A549 (cell line): ENCODE data around the gene TM6SF1. TPM values are rescaled to one million over a fixed set of nuclear protein-coding genes. Genes with fewer than 3 reads are reported as not detected.

Source experiments
- ATAC-seq, 2 experiments: fragments of 200-7000 bp in 1 of 2; fragments of >200 bp in 1 of 2; cut with Nextera tagmentation in 1 of 2; cut with Tn5 transposase in 1 of 2; 3 replicates each; pipeline versions ENCODE4 v1.8.0 to v1.9.1; 2018 to 2020; ENCODE audit warnings: mild to moderate bottlenecking in 1 of 2, moderate library complexity in 1 of 2
- CTCF ChIA-PET: fragments of 300-600 bp; sonication (Branson Sonifier 250); formaldehyde crosslinking; extraction: SDS; loops from one replicate; lab custom pipeline; 2021; ENCODE audit warnings: antibody characterized with exemption, inconsistent platforms; lab: Yijun Ruan, JAX
- POLR2A ChIA-PET: fragments of 350-600 bp; formaldehyde crosslinking; extraction: SDS; loops from one replicate; lab custom pipeline; 2021; ENCODE audit warnings: antibody characterized with exemption, inconsistent platforms; lab: Yijun Ruan, JAX
- DNase-seq, 2 experiments: peaks; one replicate each; pipeline versions ENCODE4 v3.0.0 to v3.0.0-alpha.2; 2011 to 2016; ENCODE audit warnings: low read depth in 1 of 2, low spot score in 1 of 2
- FAIRE-seq: peaks from 2 replicates; lab custom pipeline; 2011; peaks lifted over from hg19 to GRCh38; lab: Jason Lieb, UNC
- H3K27ac ChIP-seq, 2 experiments: fragments of >200 bp; sonication (Bioruptor Twin); formaldehyde crosslinking; 3 replicates each; pipeline ENCODE4 v1.5.1; 2016 to 2017
- H3K4me1 ChIP-seq: fragments of >200 bp; sonication (Bioruptor Twin); formaldehyde crosslinking; 3 replicates; pipeline ENCODE4 v1.6.1; 2016
- H3K4me2 ChIP-seq: fragments of >200 bp; sonication (Bioruptor Twin); formaldehyde crosslinking; 3 replicates; pipeline ENCODE4 v1.6.1; 2016
- H3K4me3 ChIP-seq: fragments of >200 bp; sonication (Bioruptor Twin); formaldehyde crosslinking; 3 replicates; pipeline ENCODE4 v1.5.1; 2016
- H3K9me3 ChIP-seq: fragments of >200 bp; sonication (Bioruptor Twin); formaldehyde crosslinking; 3 replicates; pipeline ENCODE4 v1.6.1; 2016
- BCL3 ChIP-seq: fragments of >200 bp; sonication (Bioruptor Twin); formaldehyde crosslinking; IDR thresholded peaks from 3 replicates; pipeline ENCODE4 v1.6.1; 2016
- CBX8 ChIP-seq: fragments of 200-600 bp; sonication (generic); IDR thresholded peaks from 2 replicates; pipeline ENCODE4 v1.6.1; 2016
- CHD2 ChIP-seq: fragments of 150-350 bp; IDR thresholded peaks from 2 replicates; pipeline ENCODE4 v1.6.1; 2014; ENCODE audit warnings: low read length; ENCODE audit not compliant: partially characterized antibody
- EHF ChIP-seq: fragments of 250-450 bp; sonication (Bioruptor Pico); IDR thresholded peaks from 2 replicates; pipeline ENCODE4 v1.5.0; 2020; ENCODE audit warnings: mild to moderate bottlenecking
- EHMT2 ChIP-seq: fragments of 200-600 bp; sonication (generic); IDR thresholded peaks from 2 replicates; pipeline ENCODE4 v1.6.1; 2016; ENCODE audit warnings: antibody characterized with exemption, low read depth, mild to moderate bottlenecking, moderate library complexity
- FOSL2 ChIP-seq, 2 experiments: fragments of 450-650 bp in 1 of 2; fragments of >200 bp in 1 of 2; sonication (Bioruptor Twin) in 1 of 2; formaldehyde crosslinking; IDR thresholded peaks; 2 replicates each; pipeline versions ENCODE4 v1.5.0 to v1.6.1; 2016 to 2020; ENCODE audit warnings: mild to moderate bottlenecking in 1 of 2, moderate library complexity in 1 of 2
- HDAC2 ChIP-seq: fragments of 200-600 bp; sonication (generic); IDR thresholded peaks from 2 replicates; pipeline ENCODE4 v1.6.1; 2016
- HOXB13 ChIP-seq: fragments of 250-450 bp; sonication (Bioruptor Pico); IDR thresholded peaks from 2 replicates; pipeline ENCODE4 v1.5.0; 2020; ENCODE audit warnings: low read depth, mild to moderate bottlenecking, moderate library complexity
- JUNB ChIP-seq: fragments of >200 bp; sonication (Bioruptor Twin); formaldehyde crosslinking; IDR thresholded peaks from 2 replicates; pipeline ENCODE4 v1.6.1; 2016
- KDM5A ChIP-seq: fragments of 200-600 bp; sonication (generic); IDR thresholded peaks from 2 replicates; pipeline ENCODE4 v1.6.1; 2016; ENCODE audit warnings: antibody characterized with exemption, mild to moderate bottlenecking
- MAX ChIP-seq: IDR thresholded peaks from 2 replicates; pipeline ENCODE4 v1.6.1; 2012
- POLR2A ChIP-seq: IDR thresholded peaks from 2 replicates; pipeline ENCODE4 v1.6.1; 2012; ENCODE audit warnings: mild to moderate bottlenecking, low read length
- RCOR1 ChIP-seq: fragments of 150-350 bp; IDR thresholded peaks from 2 replicates; pipeline ENCODE4 v1.6.1; 2014; ENCODE audit warnings: antibody characterized with exemption, low read length, low read depth
- SREBF2 ChIP-seq: fragments of 450-650 bp; IDR thresholded peaks from 2 replicates; pipeline ENCODE4 v1.6.1; 2014; ENCODE audit warnings: mild to moderate bottlenecking, moderate library complexity
- ZNF302 ChIP-seq: fragments of 250-450 bp; sonication (Bioruptor Pico); IDR thresholded peaks from 2 replicates; pipeline ENCODE4 v1.9.0; 2021; ENCODE audit warnings: inconsistent platforms, mild to moderate bottlenecking, moderate library complexity
- WGBS: methylation state at CpG from one replicate; pipeline ENCODE4 v1.1.6; 2017; ENCODE audit errors: missing lambda C conversion rate; 5-methylcytosine and 5-hydroxymethylcytosine counted together
- polyA plus RNA-seq, 4 experiments: library from polyadenylated mRNA; depleted of rRNA in 3 of 4; stranded (reverse); fragments of >200 nt; fragmentation: RNase III in 1 of 4; extraction: RNeasy Plus Mini Kit Qiagen cat#74134 plus additional on column Dnase treatment in 1 of 4; gene quantifications; 2 replicates in 3 of 4; 3 replicates in 1 of 4; pipeline ENCODE4 v1.2.3, GENCODE V29; 2011 to 2017
- TF ChIP-seq, protein P1 (sequence below): fragments of 250-450 bp; sonication (Bioruptor Pico); IDR thresholded peaks from 2 replicates; pipeline ENCODE4 v1.5.0; 2021; ENCODE audit warnings: mild to moderate bottlenecking, moderate library complexity, borderline replicate concordance
- TF ChIP-seq, protein P2 (sequence below): fragments of >200 bp; sonication (Bioruptor Twin); formaldehyde crosslinking; IDR thresholded peaks from 2 replicates; pipeline ENCODE4 v1.6.1; 2016
- TF ChIP-seq, protein P3 (sequence below): fragments of 450-650 bp; IDR thresholded peaks from 2 replicates; pipeline ENCODE4 v1.6.1; 2014; ENCODE audit warnings: antibody characterized with exemption

The TM6SF1 gene
- polyA plus RNA-seq, 2 of the 4 experiments (the other 2 are of a cell fraction) = 1.1 TPM; not detected in 1

GRCh38 chr15:83061680-83062079 lies 45.8 kb upstream of the TM6SF1 start (continued):
- TF ChIP-seq, protein P1, sequence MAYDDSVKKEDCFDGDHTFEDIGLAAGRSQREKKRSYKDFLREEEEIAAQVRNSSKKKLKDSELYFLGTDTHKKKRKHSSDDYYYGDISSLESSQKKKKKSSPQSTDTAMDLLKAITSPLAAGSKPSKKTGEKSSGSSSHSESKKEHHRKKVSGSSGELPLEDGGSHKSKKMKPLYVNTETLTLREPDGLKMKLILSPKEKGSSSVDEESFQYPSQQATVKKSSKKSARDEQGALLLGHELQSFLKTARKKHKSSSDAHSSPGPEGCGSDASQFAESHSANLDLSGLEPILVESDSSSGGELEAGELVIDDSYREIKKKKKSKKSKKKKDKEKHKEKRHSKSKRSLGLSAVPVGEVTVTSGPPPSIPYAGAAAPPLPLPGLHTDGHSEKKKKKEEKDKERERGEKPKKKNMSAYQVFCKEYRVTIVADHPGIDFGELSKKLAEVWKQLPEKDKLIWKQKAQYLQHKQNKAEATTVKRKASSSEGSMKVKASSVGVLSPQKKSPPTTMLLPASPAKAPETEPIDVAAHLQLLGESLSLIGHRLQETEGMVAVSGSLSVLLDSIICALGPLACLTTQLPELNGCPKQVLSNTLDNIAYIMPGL (CRISPR knock-in tag) = no peak
- TF ChIP-seq POLR2A (no peak), ZNF302 (CRISPR knock-in tag) (no peak), CBX8 (no peak)
- TF ChIP-seq, protein P2, sequence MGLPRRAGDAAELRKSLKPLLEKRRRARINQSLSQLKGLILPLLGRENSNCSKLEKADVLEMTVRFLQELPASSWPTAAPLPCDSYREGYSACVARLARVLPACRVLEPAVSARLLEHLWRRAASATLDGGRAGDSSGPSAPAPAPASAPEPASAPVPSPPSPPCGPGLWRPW = no peak

GRCh38 chr15:83062768-83063180 lies 44.7 kb upstream of the TM6SF1 start:
- ATAC-seq (no peak), DNase-seq (no peak), FAIRE-seq (no peak)
- H3K4me1 ChIP-seq = peaks cover 32% of the 10 kb centered on the region
- peak overlapping the region; percentile 89; the same call in 2 of the 3 replicates for H3K4me2 ChIP-seq
- POLR2A ChIA-PET = interaction anchor here (0.6 kb wide), 1 partner anchor 51 kb away, joined by 3 read pairs; no protein-coding TSS in a partner anchor
- 91% methylated on average over 3 of the region's 3 CpGs for WGBS
- TF ChIP-seq HOXB13 (CRISPR knock-in tag) (0 out of 2 replicates have a peak, but pooled peaks have one; percentile 17), EHMT2 (no peak)
- CTCF ChIA-PET = interaction anchor here (1.1 to 1.2 kb wide), 2 partner anchors 14 to 49 kb away, joined by 3 read pairs; no protein-coding TSS in a partner anchor
- no peaks in the 10 kb centered on the region for H3K9me3 ChIP-seq
- H3K27ac ChIP-seq = no peak overlapping the region
- H3K4me3 ChIP-seq = no peak overlapping the region

DNA sequence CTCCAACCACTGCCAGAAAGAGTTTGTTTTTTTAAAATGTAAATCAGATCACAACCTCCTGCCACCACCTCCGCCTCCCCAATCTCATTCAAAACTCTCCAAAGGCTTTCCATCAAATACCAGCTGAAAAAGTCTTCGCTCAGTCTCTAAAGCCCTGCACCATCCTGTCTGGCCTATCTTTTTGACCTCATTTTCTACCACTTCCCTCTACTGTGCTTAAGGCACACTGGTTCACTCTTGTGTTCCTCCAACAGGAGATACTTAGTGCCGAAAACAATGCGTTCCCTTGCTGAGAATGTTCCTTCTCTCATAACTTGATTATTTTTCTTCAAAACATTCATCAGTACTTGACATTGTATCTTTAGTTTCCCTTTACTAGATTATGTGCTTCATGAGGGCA lies 43.9 kb upstream of the TM6SF1 start:
- no peak for ATAC-seq
- Histone ChIP-seq H3K4me2 (peak overlapping the region; percentile 89), H3K4me3 (no peak overlapping the region), H3K4me1 (peaks cover 34% of the 10 kb centered on the region), H3K9me3 (no peaks in the 10 kb centered on the region), H3K27ac (no peak overlapping the region)
- DNase-seq = no peak
- TF ChIP-seq MAX = no peak
- 94% methylated on average over 4 of the region's 4 CpGs for WGBS
- FAIRE-seq = no peak
- POLR2A ChIA-PET = no interaction called here
- CTCF ChIA-PET = interaction anchor here (1.1 kb wide), 1 partner anchor 15 kb away, joined by 3 read pairs; no protein-coding TSS in a partner anchor

DNA sequence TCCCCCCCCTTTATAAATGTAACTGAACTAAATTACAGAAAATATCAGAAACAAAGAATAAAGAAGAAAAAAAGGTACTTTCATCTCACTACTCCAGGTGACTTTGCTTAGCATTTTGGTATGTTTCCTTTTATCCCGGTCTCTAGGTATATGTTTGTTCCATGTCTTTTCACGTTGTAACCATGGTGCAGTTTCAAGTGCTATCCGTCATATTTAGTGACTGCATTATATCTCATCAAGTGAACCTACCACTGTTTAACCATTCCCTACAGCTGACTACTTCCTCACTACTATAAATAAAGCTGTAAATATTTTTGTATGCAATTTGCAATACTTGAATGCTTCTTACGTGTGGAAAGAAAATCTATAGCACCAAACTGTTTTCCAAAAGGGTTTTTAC lies 42.6 kb upstream of the TM6SF1 start:
- FAIRE-seq = no peak

DNA sequence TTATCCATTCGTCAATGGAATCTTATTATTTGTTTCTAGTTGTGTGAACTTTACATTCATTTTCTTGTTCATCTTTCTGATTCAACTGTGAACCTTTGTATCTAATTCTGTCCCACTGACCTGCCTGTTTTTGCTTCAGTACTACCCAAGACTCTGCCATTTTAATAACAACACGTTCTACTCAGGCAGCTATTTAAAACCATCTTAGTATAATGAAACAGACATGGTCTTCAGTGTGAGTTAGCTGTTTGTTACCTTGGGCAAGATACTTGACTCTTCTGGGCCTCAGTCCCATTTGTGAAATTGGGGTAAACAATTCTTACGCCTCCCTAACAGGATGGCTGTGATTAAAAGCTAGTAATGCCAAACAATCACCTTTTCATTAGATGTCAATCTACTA lies 42.0 kb upstream of the TM6SF1 start:
- ChIA-PET POLR2A (interaction anchor here (0.7 kb wide), 1 partner anchor 9 kb away, joined by 3 read pairs; no protein-coding TSS in a partner anchor), CTCF (interaction anchor here (0.7 to 1.3 kb wide), 3 partner anchors 11 to 54 kb away, joined by 3 to 5 read pairs (median 3); partner anchors contain the start of gene C15orf40)
- Histone ChIP-seq H3K4me2 (peak overlapping the region; percentile 89), H3K9me3 (no peaks in the 10 kb centered on the region)
- DNase-seq = no peak
- WGBS = 36% methylated on average over 3 of the region's 3 CpGs
- no peak for TF ChIP-seq POLR2A
- TF ChIP-seq EHF = no peak
- no peak for TF ChIP-seq CHD2
- TF ChIP-seq, protein P3, sequence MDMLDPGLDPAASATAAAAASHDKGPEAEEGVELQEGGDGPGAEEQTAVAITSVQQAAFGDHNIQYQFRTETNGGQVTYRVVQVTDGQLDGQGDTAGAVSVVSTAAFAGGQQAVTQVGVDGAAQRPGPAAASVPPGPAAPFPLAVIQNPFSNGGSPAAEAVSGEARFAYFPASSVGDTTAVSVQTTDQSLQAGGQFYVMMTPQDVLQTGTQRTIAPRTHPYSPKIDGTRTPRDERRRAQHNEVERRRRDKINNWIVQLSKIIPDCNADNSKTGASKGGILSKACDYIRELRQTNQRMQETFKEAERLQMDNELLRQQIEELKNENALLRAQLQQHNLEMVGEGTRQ = no peak
- no peak for TF ChIP-seq CBX8
- no peak for TF ChIP-seq KDM5A
- no peak for TF ChIP-seq RCOR1
- no peak for TF ChIP-seq JUNB
- no peak for TF ChIP-seq HDAC2
- no peak for TF ChIP-seq BCL3
- no peak for TF ChIP-seq ZNF302 (CRISPR knock-in tag)
- no peak for TF ChIP-seq FOSL2 (IDR thresholded peaks at IDR 0.05)
- TF ChIP-seq FOSL2 (CRISPR knock-in tag; IDR thresholded peaks at IDR 0.05) = no peak
- TF ChIP-seq, all 56 proteins: peak for 0
- Histone ChIP-seq H3K4me1 (peaks cover 34% of the 10 kb centered on the region), H3K4me3 (peak overlapping the region; percentile 80), H3K27ac (peak overlapping the region; percentile 98; a peak in 3 of 6 replicates)
- FAIRE-seq (no peak), ATAC-seq (no peak)

More for the DNA sequence above, 42.6 kb upstream of the TM6SF1 start:
- Histone ChIP-seq H3K9me3 (no peaks in the 10 kb centered on the region), H3K4me3 (peak overlapping the region; percentile 80), H3K27ac (no peak overlapping the region), H3K4me2 (peak overlapping the region; percentile 89), H3K4me1 (peaks cover 34% of the 10 kb centered on the region)
- TF ChIP-seq SREBF2 = no peak
- DNase-seq (no peak), ATAC-seq (no peak)
- CTCF ChIA-PET = interaction anchor here (1.3 kb wide), 2 partner anchors 10 to 54 kb away, joined by 3 to 5 read pairs; partner anchors contain the start of gene C15orf40
- POLR2A ChIA-PET = interaction anchor here (0.7 kb wide), 1 partner anchor 8 kb away, joined by 3 read pairs; no protein-coding TSS in a partner anchor
- 49% methylated on average over 4 of the region's 4 CpGs for WGBS
